Psoas muscle (tissue), 8 donors: ENCODE measurements around the gene COX4I2. TPM values are rescaled to one million over a fixed set of nuclear protein-coding genes. Genes with fewer than 3 reads are reported as not detected.

Experiments
- ATAC-seq, 4 donors: fragments of 200-7000 bp; cut with Tn5 transposase; one replicate each; pipeline ENCODE4 v1.9.1; 2020; ENCODE audit warnings: moderate library complexity in 3 of 4, mild to moderate bottlenecking in 2 of 4
- DNase-seq, 2 donors: peaks; one replicate each; pipeline ENCODE4 v3.0.0-alpha.2; 2020
- H3K27ac ChIP-seq: fragments of 200-600 bp; one replicate; pipeline ENCODE4 v1.8.0; 2022
- H3K27me3 ChIP-seq, 3 donors: fragments of 200-600 bp in 1 of 3; one replicate each; pipeline versions ENCODE4 v1.6.1 to v1.8.0; 2013 to 2022; ENCODE audit warnings: low read length in 2 of 3, mild to moderate bottlenecking in 2 of 3, moderate library complexity in 1 of 3; ENCODE audit not compliant: insufficient read depth in 3 of 3
- H3K36me3 ChIP-seq, 2 donors: fragments of 200-600 bp in 1 of 2; one replicate each; pipeline versions ENCODE4 v1.6.1 to v1.8.0; 2013 to 2022; ENCODE audit warnings: low read depth in 1 of 2, mild to moderate bottlenecking in 1 of 2, moderate library complexity in 1 of 2; ENCODE audit not compliant: insufficient read depth in 1 of 2
- H3K4me1 ChIP-seq: fragments of 200-600 bp; one replicate; pipeline ENCODE4 v1.8.0; 2022
- H3K4me3 ChIP-seq: fragments of 200-600 bp; one replicate; pipeline ENCODE4 v1.8.0; 2022; ENCODE audit warnings: mild to moderate bottlenecking
- H3K9me3 ChIP-seq: fragments of 200-600 bp; one replicate; pipeline ENCODE4 v1.8.0; 2022
- CTCF ChIP-seq: fragments of 200-600 bp; IDR thresholded peaks from one replicate; pipeline ENCODE4 v1.8.0; 2022; ENCODE audit warnings: antibody characterized with exemption
- WGBS, 3 donors: extraction: QIAGEN DNeasy Blood & Tissue Kit; methylation state at CpG; one replicate each; pipeline versions ENCODE4 v1.1.6 to v1.1.7; 2013; 5-methylcytosine and 5-hydroxymethylcytosine counted together
- intact Hi-C, 2 donors: fragments of 100-400 bp; cut with DNase I; formaldehyde crosslinking; loops; one replicate each; pipeline versions ENCODE4 v1.11.0 to v1.14.2; 2022
- polyA plus RNA-seq, 3 donors: library from polyadenylated mRNA; stranded (reverse); fragments of 200-250 nt; gene quantifications; one replicate each; pipeline ENCODE4 v1.2.3, GENCODE V29; 2013
- total RNA-seq, 4 donors: library from RNA; stranded (reverse); fragmentation: NEBNext Ultra II Directional in 2 of 4; extraction: Animal tissue kit (Norgen Biotek cat#: 25700) in 2 of 4; gene quantifications; one replicate each; pipeline versions ENCODE4 v1.2.1 to v1.2.4, GENCODE V29; 2021 to 2023
- donor health status: healthy with polysubstance abuse.
- donor health status: DM: no; HTN: no; CAD: no; lungs with moderate emphysema.
- donor health status: Bipolar disorder and iron deficiency.
- donor health status: healthy.
- donor health status: DM: yes; HTN: yes; CAD: no.
- donor health status: DM: no; HTN: no; CAD: no.
- donor health status: DM: no; HTN: no; CAD: no.
- donor health status: DM: yes; HTN: yes; CAD: no.

The COX4I2 gene
- total and polyA plus RNA-seq, 7 donors = 3.5 to 13.2 (median 7.0) TPM

GRCh38 chr20:31678389-31679356 is 41.0 kb downstream of the COX4I2 start:
- intact Hi-C loops = no loop called here
- DNase-seq (no peak), ATAC-seq (no peak)
- H3K4me1 ChIP-seq = peaks cover 49% of the 10 kb centered on the region
- no peaks in the 10 kb centered on the region for H3K9me3 ChIP-seq
- no peak overlapping the region for H3K27ac ChIP-seq
- H3K36me3 ChIP-seq = peaks cover 9 to 15% of the 10 kb centered on the region in 2 donors
- H3K4me3 ChIP-seq = no peak overlapping the region
- WGBS, 3 donors = 80 to 82% (median 81%) methylated on average over 9 of the region's 9 CpGs
- no peaks in the 10 kb centered on the region for H3K27me3 ChIP-seq
- TF ChIP-seq CTCF = no peak

GRCh38 chr20:31679357-31680285 is 41.9 kb downstream of the COX4I2 start:
- Histone ChIP-seq H3K27me3 (no peaks in the 10 kb centered on the region), H3K36me3 (peaks cover 5 to 15% of the 10 kb centered on the region in 2 donors), H3K9me3 (no peaks in the 10 kb centered on the region), H3K27ac (no peak overlapping the region), H3K4me1 (peaks cover 43% of the 10 kb centered on the region), H3K4me3 (no peak overlapping the region)
- 91 to 93% (median 92%) methylated on average over 9 of the region's 9 CpGs for WGBS, 3 donors
- DNase-seq (no peak), ATAC-seq (no peak)
- intact Hi-C loops = no loop called here
- no peak for TF ChIP-seq CTCF

GRCh38 chr20:31680286-31681127 is 42.8 kb downstream of the COX4I2 start:
- intact Hi-C loops = no loop called here
- Histone ChIP-seq H3K27ac (no peak overlapping the region), H3K27me3 (no peaks in the 10 kb centered on the region), H3K9me3 (no peaks in the 10 kb centered on the region), H3K4me3 (no peak overlapping the region), H3K36me3 (peaks cover 5 to 15% of the 10 kb centered on the region in 2 donors), H3K4me1 (peaks cover 43% of the 10 kb centered on the region)
- ATAC-seq (no peak), DNase-seq (no peak)
- WGBS, 3 donors = 78 to 86% (median 84%) methylated on average over 7 of the region's 7 CpGs
- TF ChIP-seq CTCF = no peak

- intact Hi-C loops = no loop called here
- WGBS, 3 donors = 76 to 82% (median 78%) methylated on average over 7 of the region's 7 CpGs
- H3K4me1 ChIP-seq = peaks cover 43% of the 10 kb centered on the region
- no peaks in the 10 kb centered on the region for H3K27me3 ChIP-seq
- H3K36me3 ChIP-seq = peaks cover 7 to 15% of the 10 kb centered on the region in 2 donors
- TF ChIP-seq CTCF = no peak
- no peaks in the 10 kb centered on the region for H3K9me3 ChIP-seq
- H3K27ac ChIP-seq = no peak overlapping the region
- no peak for ATAC-seq
- H3K4me3 ChIP-seq = no peak overlapping the region
- DNase-seq = no peak
Measured at GRCh38 chr20:31681128-31681727, 43.5 kb downstream of the COX4I2 start.
